ENCODE measurements around the gene OR8D2.
"Not testable (repeated sequence)": the region's sequence is repeated elsewhere in the genome, so short reads cannot be mapped to it uniquely, and the experiment has no call there.

The OR8D2 gene

DNA sequence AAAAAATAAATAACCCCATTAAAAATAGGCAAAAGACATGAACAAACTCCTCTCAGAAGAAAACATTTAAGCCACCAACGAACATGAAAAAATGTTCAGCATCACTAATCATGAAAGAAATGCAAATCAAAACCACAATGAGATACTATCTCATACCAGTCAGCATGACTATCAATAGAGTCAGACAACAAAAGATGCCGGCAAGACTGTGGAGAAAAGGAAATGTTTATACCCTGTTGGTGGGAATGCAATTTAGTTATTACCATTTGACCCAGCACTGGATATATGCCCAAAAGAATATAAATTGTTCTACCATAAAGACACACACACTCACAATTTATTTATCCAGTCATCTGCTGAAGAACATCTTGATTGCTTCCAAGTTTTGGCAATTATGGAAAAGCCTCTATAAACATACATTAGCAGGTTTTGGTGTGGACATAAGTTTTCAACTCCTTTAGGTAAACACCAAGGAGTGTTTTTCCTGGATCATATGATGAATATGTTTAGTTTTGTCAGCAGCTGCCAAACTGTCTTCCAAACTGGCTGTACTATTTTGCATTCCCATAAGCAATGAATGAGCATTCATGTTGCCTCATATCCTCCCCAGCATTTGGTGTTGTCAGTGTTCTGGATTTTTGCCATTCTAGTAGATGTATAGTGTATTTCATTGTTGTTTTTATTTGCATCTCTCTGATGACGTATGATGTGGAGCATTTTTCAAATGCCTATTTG is 34.2 kb downstream of the OR8D2 start:
- no peak for DNase-seq

DNA sequence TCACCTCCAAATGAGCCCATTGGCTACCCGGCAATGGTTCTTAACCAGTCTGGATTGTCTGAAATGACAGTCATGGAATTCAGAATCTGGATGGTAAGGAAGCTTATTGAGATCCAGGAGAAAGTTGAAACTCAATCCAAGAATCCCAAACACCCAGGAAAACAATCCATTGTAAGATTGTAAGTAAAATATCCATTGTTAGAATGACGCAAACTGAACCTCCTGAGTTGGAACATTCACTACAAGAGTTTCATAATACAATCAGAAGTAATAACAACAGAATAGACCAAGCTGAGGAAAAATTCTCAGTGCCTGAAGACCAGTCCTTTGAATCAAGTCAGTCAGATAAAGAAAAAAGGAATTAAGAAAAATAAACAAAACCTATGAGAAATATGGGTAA is 41.7 kb downstream of the OR8D2 start:
- DNase-seq: no peak

DNA sequence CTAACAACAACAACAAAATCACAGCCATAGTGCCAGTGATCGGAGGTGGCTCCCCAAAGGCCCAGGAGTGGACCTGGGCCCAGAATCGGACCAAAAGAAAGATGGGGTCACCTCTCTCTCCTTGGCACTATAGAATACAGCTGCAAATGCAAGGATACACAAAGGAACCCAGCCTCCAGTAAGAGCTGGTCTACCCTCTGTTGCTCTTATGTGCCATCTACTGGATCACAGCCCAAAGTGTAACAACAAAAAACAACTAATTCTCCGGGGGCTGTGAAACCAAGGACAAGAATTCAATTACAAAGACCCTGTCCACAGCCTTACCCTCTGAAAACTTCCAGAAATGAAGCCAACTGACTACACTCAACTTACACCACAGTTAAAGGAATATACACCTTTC is 42.2 kb downstream of the OR8D2 start:
- DNase-seq: no peak

DNA sequence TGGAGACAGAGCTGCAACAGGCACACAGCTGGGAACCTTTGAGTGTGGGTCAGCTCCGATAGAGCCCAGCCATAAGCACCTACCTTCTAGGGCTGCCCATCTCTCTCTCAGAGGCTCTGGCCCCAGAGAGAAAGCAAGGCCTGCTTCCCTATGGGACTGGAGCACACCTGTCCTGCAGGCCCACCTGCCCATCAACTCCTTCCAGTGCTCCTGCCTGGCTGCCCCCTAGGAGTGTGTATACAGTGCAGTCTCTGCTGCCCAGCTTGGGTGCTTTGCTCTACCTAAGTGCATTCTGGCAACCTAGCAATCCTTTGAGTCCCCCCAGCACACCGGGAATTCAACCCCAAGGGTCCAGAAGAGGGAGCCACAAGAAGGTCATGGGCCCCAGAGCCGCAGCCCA is 42.8 kb downstream of the OR8D2 start:
- DNase-seq: no peak

DNA sequence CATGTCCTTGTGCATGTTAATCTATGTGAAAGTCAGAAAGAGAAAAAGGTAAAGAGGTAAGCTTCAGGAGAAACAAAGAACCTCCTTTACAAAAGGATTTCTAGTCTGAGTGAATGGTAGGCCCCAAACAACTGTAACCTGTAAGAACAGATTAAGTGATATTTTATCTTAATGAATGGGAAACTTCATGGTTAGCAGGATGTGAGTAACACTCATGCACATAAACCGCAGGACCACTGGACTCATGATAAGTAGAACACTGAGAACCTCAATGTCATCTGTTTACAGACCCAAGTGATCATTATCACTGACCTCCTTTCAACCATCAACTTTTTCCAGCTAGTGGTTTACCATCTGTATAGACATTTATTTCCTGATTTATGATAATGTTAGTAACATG is 43.9 kb downstream of the OR8D2 start:
- no peak for DNase-seq

DNA sequence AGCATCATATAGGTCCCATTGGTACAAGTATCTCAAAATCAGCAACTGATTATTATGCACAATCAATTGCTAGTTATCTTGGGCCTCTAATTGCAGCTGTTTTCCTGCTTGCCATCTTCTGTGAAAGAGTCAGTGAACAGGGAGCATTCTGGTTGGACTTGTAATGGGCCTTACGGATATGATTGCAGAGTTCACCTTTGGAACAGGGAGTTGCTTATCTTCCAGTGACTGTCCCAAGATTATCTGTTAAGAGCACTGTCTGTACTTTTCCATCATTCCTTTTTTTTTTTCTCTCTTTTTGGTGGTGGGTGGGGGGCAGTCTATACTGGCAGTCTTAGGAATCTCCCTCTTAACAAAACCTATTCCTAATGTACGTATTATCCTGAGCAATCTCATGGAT is 46.0 kb downstream of the OR8D2 start:
- no peak for DNase-seq

DNA sequence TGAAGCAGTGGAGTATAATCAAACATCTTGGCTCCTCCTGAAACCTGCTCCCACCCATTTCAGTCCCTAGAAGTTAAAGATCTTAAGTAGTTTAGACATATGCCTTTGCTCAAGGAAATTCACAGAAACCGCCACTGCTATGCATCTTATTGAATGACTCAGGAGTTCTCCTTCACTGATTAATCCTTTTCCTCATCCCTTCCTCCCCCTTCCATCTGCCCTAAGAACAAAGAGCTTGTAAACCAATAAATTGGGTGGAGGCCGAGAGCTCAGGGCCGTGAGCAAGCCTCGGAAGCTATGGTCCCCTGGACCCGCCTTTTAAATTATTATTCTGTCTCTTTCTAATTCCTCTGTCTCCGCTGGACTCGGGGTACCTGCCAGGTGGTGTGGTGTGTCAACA is 49.1 kb downstream of the OR8D2 start:
- DNase-seq: not testable (repeated sequence)

Data from NCI-H69 (cell line).